GM10248 (cell line): ENCODE data around the gene ADK.

Source experiments
- CTCF ChIA-PET: fragments of 300-600 bp; sonication (Branson Sonifier 250); formaldehyde crosslinking; extraction: SDS; loops from one replicate; lab custom pipeline; 2021; ENCODE audit warnings: antibody characterized with exemption; lab: Yijun Ruan, JAX
- POLR2A ChIA-PET: fragments of 350-650 bp; sonication (Branson Sonifier 250); formaldehyde crosslinking; extraction: SDS; loops from one replicate; lab custom pipeline; 2020; ENCODE audit warnings: antibody characterized with exemption; lab: Yijun Ruan, JAX
- DNase-seq: peaks from one replicate; pipeline ENCODE4 v3.0.0; 2012; ENCODE audit errors: extremely low spot score
- TF ChIP-seq, protein P1 (sequence below): IDR thresholded peaks from 2 replicates; pipeline ENCODE4 v1.5.1; 2012; ENCODE audit warnings: mild to moderate bottlenecking, low read depth; ENCODE audit errors: extremely low read depth, missing control alignments, control extremely low read depth

Gene ADK

DNA sequence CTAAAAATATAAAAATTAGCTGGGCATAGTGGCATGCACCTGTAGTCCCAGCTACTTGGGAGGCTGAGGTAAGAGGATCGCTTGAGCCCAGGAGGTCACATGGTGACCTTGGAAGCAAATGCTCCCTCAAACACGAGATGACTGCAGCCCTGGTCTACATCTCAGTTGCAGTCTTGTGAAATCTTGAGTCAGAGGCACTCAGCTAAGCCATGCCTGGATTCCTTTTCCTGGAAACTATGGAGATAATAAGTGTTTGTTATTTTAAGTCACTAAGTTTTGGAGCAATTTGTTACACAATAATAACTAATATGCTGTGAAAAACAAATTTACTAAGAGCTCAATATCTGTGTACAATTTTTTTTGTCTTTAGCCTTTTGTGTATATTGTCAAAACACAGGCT, 391.1 kb downstream of the ADK start:
- POLR2A ChIA-PET: no interaction called here
- TF ChIP-seq, protein P1, sequence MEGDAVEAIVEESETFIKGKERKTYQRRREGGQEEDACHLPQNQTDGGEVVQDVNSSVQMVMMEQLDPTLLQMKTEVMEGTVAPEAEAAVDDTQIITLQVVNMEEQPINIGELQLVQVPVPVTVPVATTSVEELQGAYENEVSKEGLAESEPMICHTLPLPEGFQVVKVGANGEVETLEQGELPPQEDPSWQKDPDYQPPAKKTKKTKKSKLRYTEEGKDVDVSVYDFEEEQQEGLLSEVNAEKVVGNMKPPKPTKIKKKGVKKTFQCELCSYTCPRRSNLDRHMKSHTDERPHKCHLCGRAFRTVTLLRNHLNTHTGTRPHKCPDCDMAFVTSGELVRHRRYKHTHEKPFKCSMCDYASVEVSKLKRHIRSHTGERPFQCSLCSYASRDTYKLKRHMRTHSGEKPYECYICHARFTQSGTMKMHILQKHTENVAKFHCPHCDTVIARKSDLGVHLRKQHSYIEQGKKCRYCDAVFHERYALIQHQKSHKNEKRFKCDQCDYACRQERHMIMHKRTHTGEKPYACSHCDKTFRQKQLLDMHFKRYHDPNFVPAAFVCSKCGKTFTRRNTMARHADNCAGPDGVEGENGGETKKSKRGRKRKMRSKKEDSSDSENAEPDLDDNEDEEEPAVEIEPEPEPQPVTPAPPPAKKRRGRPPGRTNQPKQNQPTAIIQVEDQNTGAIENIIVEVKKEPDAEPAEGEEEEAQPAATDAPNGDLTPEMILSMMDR: no peak
- no peak for DNase-seq
- CTCF ChIA-PET: no interaction called here

DNA sequence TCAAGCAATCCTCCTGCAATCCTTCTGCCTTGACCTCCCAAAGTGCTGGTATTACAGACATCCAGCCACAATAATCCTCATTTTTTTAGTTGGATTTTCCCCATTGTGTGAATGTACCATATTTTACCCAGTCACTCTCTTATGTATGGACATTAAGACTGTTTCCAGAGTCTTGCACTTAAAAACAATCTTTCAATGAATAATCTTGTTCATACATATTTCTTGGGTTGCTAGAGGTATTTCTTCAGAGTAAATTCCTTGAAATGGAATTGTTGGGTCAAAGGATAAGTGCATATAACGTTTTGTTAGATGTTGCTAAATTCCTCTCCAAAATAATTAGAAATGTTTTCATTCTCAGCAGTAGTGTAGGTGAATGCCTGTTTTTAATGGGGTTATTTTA, 392.3 kb downstream of the ADK start:
- TF ChIP-seq, protein P1: no peak
- ChIA-PET POLR2A (no interaction called here), CTCF (interaction anchor here (1.0 kb wide), 1 partner anchor 13 kb away, joined by 3 read pairs; no protein-coding TSS in a partner anchor)
- no peak for DNase-seq

DNA sequence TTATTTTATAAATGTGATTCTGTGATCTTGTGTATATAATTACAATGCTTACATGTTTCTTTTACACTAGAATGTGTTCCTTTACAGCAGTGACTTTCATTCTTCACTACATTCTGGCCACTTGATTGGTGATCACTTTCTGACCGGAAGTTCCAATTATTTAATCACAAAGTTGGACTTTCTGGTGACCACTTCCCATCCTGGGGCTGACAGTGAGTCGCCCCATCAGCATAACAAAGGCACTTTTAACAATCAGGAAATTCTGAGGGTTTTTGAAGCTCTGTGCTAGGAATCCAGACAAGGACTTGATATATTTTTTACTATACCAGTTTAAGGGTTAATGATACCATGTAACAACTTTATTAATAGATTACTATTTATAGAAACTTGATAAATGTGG, 393.1 kb downstream of the ADK start:
- no peak for DNase-seq
- TF ChIP-seq, protein P1: no peak
- CTCF ChIA-PET: interaction anchor here (1.0 kb wide), 1 partner anchor 12 kb away, joined by 3 read pairs; no protein-coding TSS in a partner anchor
- POLR2A ChIA-PET: no interaction called here

DNA sequence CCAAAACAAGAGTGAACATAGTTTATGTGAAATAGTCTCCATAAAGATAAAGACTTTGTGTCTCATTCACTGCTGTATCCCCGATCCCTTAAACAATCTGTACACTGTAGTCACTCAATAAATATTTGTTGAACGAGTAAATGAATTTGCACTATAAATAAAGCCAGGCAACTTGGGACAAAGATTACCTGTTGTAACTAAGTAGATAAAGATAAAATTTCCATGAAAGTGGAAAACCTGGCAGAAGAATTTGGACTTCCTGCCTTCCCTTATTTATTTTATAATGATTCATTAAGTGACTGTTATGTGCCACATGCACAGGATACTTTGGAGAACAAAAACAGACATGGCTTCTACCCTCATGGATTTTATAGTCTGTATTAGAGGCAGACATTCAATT, 397.7 kb downstream of the ADK start:
- no peak for DNase-seq
- CTCF ChIA-PET: no interaction called here
- TF ChIP-seq, protein P1: no peak
- POLR2A ChIA-PET: no interaction called here

DNA sequence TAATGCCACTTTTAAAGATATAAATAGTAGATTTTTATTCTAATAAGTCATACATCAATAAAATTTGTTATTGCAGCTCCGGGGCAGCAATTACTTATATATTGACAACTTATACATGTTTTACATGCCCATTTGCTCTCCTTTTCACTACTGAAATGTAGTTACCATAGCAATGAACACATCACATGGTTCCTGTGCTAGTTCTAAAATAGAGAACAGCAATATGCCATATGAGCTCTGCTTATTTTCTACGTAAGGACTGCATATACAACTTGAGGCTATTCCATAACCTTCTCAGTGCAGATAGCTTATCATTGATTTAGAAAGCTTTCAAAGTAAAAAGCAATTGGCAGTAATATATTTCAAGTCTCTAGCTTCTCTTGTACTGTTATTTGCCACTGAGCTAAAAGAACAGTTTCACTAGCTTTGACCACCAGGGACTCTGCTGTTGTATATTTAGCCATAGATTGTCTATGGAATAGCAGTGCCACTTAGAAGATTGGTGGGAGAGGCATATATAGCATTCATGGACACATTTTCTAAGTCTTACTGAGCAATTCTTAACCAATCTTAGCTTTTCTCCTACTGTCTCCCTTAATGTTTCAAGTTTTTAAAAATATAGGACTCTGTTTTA, 405.2 kb downstream of the ADK start:
- TF ChIP-seq, protein P1: no peak
- POLR2A ChIA-PET: no interaction called here
- no peak for DNase-seq
- CTCF ChIA-PET: interaction anchor here (1.0 to 1.1 kb wide), 3 partner anchors 13 to 31 kb away, joined by 3 to 5 read pairs (median 3); no protein-coding TSS in a partner anchor

DNA sequence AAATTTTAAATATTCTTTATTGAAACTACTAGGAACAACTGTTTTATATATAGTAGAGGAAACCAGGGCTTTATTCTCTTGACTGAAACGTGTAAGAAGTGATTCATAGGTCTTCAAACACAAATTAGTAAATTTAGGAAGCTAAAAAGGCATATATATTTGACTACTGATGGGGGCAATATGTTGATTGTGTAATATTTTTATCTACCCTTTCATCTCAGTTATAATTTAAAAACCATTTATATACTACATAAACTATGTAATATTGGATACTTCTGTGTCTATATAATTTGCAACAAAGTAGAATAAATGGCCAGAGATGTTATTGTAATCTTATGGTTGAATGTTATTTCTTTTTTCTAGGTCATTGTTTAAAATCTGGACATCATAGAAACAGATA, 406.1 kb downstream of the ADK start:
- ChIA-PET CTCF (no interaction called here), POLR2A (no interaction called here)
- TF ChIP-seq, protein P1: no peak
- DNase-seq: no peak
